ENCODE results near the gene MMADHC. TPM values are rescaled to one million over a fixed set of nuclear protein-coding genes. Genes with fewer than 3 reads are reported as not detected.

The MMADHC gene
- total RNA-seq, 1 experiment from 2014 or later = 149 TPM

DNA sequence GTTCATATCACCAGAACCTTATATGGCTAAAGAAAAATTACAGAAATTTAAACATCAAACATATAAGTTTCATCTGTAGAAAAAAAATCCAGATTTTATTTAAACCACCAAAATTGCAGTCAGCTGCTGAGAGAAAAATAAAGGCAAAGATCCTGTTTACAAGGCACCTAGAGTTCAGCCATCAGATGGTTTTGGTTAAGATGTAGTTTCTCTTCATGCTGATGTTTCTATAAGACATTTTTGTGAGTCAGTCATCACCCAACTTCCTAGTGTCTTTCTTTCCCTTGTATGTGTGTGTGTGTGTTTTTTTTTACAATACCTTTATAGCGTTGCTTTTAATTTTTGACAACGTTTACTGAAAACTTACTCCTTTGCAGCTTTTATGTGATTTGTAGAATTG lies 26.1 kb upstream of the MMADHC start:
- Histone ChIP-seq H4K91ac (ENCODE audit: insufficient read length, low read depth, low read length) (no peak overlapping the region), H2BK20ac (ENCODE audit: low read depth, low read length, poor library complexity, severe bottlenecking) (no peak overlapping the region), H4K5ac (ENCODE audit: insufficient read length, low read depth, low read length) (no peak overlapping the region), H3K79me2 (ENCODE audit: insufficient read depth, low read length) (no peaks in the 10 kb centered on the region), H3T11ph (ENCODE audit: low read length) (no peak overlapping the region), H3K79me1 (ENCODE audit: insufficient read depth, low read depth, low read length, poor library complexity, severe bottlenecking) (no peaks in the 10 kb centered on the region), H3K4ac (ENCODE audit: low read depth, low read length) (no peak overlapping the region), H2BK15ac (ENCODE audit: low read depth, low read length) (no peak overlapping the region), H2BK5ac (ENCODE audit: insufficient read length, low read length) (no peak overlapping the region), H3K27me3 (ENCODE audit: insufficient read depth, low read length) (no peaks in the 10 kb centered on the region), H2AK5ac (ENCODE audit: insufficient read length, low read length) (no peak overlapping the region), H3K23ac (ENCODE audit: insufficient read length, low read depth, low read length) (no peak overlapping the region), H2BK12ac (ENCODE audit: insufficient read length, low read depth, low read length) (no peak overlapping the region), H3K4me1 (ENCODE audit: insufficient read depth, low read length) (no peaks in the 10 kb centered on the region), H2BK120ac (ENCODE audit: low read depth, low read length, poor library complexity, severe bottlenecking) (no peak overlapping the region), H3K14ac (ENCODE audit: insufficient read depth, low read length) (no peak overlapping the region), H3K4me2 (ENCODE audit: insufficient read depth, insufficient read length, low read length) (no peak overlapping the region), H2AFZ (ENCODE audit: low read length) (no peak overlapping the region), H4K20me1 (ENCODE audit: control insufficient read depth, insufficient read depth, insufficient read length) (no peaks in the 10 kb centered on the region), H3K23me2 (ENCODE audit: insufficient read length, low read depth, low read length, poor library complexity, severe bottlenecking) (no peaks in the 10 kb centered on the region), H3K56ac (ENCODE audit: insufficient read length, low read depth, low read length) (no peak overlapping the region), H3K9ac (ENCODE audit: extremely low read depth, insufficient read length, low read length) (no peak overlapping the region), H4K8ac (replicated peaks; ENCODE audit: insufficient read length, low read depth, low read length) (no peak overlapping the region), H3K9me3 (ENCODE audit: control insufficient read depth, low read depth, low read length) (no peaks in the 10 kb centered on the region), H3K27ac (ENCODE audit: insufficient read length, low read depth, low read length) (no peak overlapping the region), H3K18ac (ENCODE audit: insufficient read length, low read depth, low read length) (no peak overlapping the region)
- H3K27me3 Mint-ChIP-seq (ENCODE audit: low read depth) = no peaks in the 10 kb centered on the region
- peaks cover 4 to 5% of the 10 kb centered on the region in 2 experiments for H3K4me1 Mint-ChIP-seq
- H3K36me3 Mint-ChIP-seq (ENCODE audit: insufficient read depth in 1 of 3, low read depth in 3 of 3) = no peaks in the 10 kb centered on the region
- TF ChIP-seq, protein P1, sequence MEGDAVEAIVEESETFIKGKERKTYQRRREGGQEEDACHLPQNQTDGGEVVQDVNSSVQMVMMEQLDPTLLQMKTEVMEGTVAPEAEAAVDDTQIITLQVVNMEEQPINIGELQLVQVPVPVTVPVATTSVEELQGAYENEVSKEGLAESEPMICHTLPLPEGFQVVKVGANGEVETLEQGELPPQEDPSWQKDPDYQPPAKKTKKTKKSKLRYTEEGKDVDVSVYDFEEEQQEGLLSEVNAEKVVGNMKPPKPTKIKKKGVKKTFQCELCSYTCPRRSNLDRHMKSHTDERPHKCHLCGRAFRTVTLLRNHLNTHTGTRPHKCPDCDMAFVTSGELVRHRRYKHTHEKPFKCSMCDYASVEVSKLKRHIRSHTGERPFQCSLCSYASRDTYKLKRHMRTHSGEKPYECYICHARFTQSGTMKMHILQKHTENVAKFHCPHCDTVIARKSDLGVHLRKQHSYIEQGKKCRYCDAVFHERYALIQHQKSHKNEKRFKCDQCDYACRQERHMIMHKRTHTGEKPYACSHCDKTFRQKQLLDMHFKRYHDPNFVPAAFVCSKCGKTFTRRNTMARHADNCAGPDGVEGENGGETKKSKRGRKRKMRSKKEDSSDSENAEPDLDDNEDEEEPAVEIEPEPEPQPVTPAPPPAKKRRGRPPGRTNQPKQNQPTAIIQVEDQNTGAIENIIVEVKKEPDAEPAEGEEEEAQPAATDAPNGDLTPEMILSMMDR (conservative IDR thresholded peaks at IDR 0.05) = no peak
- no peak overlapping the region for H3K27ac Mint-ChIP-seq
- WGBS (ENCODE audit: extremely low coverage, insufficient read length, low lambda C conversion rate) = no CpG with 5 or more reads among the region's 2 CpGs
- DNase-seq = no peak
- H3K9me3 Mint-ChIP-seq = no peaks in the 10 kb centered on the region
- H3K4me3 Mint-ChIP-seq = no peak overlapping the region

Data from H9 (cell line).